GM12878 (cell line): ENCODE data around the gene FANK1.

Source experiments
- REST ChIP-seq: IDR thresholded peaks from 2 replicates; pipeline ENCODE4 v1.6.1; 2012; ENCODE audit warnings: mild to moderate bottlenecking, low read depth, low read length
- TF ChIP-seq, protein P1 (sequence below), 3 experiments: IDR thresholded peaks in 2 of 3; conservative IDR thresholded peaks in 1 of 3; 2 replicates each; pipeline ENCODE4 v1.5.1; 2011; ENCODE audit warnings: low read depth in 3 of 3, low read length in 3 of 3, mild to moderate bottlenecking in 3 of 3, control low read depth in 2 of 3, moderate library complexity in 2 of 3, inconsistent platforms in 1 of 3, mixed read lengths in 1 of 3; ENCODE audit not compliant: control insufficient read depth in 2 of 3, insufficient read depth in 1 of 3; ENCODE audit errors: extremely low read depth in 1 of 3
- TF ChIP-seq, protein P2 (sequence below): IDR thresholded peaks from 2 replicates; pipeline ENCODE4 v1.6.1; 2011; ENCODE audit warnings: low read depth, mild to moderate bottlenecking, low read length, moderate library complexity, borderline replicate concordance; ENCODE audit errors: extremely low read depth

GRCh38 chr10:125961743-125962142 lies 65.4 kb downstream of the FANK1 start:
- TF ChIP-seq, protein P1, sequence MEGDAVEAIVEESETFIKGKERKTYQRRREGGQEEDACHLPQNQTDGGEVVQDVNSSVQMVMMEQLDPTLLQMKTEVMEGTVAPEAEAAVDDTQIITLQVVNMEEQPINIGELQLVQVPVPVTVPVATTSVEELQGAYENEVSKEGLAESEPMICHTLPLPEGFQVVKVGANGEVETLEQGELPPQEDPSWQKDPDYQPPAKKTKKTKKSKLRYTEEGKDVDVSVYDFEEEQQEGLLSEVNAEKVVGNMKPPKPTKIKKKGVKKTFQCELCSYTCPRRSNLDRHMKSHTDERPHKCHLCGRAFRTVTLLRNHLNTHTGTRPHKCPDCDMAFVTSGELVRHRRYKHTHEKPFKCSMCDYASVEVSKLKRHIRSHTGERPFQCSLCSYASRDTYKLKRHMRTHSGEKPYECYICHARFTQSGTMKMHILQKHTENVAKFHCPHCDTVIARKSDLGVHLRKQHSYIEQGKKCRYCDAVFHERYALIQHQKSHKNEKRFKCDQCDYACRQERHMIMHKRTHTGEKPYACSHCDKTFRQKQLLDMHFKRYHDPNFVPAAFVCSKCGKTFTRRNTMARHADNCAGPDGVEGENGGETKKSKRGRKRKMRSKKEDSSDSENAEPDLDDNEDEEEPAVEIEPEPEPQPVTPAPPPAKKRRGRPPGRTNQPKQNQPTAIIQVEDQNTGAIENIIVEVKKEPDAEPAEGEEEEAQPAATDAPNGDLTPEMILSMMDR (IDR thresholded peaks at IDR 0.05 in 2 of 3, conservative IDR thresholded peaks at IDR 0.05 in 1 of 3; ENCODE audit: control insufficient read depth in 2 of 3, extremely low read depth in 1 of 3, insufficient read depth in 1 of 3, low read depth in 3 of 3, low read length in 3 of 3) = no peak
- TF ChIP-seq, protein P2, sequence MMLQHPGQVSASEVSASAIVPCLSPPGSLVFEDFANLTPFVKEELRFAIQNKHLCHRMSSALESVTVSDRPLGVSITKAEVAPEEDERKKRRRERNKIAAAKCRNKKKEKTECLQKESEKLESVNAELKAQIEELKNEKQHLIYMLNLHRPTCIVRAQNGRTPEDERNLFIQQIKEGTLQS = no peak
- TF ChIP-seq REST = no peak
